PC-3 (cell line): ENCODE data around the gene CLEC16A. TPM values are rescaled to one million over a fixed set of nuclear protein-coding genes. Genes with fewer than 3 reads are reported as not detected.
"Not testable (repeated sequence)": the region's sequence is repeated elsewhere in the genome, so short reads cannot be mapped to it uniquely, and the experiment has no call there.

Experiments used
- ATAC-seq: fragments of 200-7000 bp; cut with Tn5 transposase; 2 replicates; pipeline ENCODE4 v1.9.1; 2020; ENCODE audit warnings: mild to moderate bottlenecking, moderate library complexity
- BruUV-seq: library from RNA; stranded (reverse); fragments of 400-500 nt; replicated peaks from 2 replicates; lab custom pipeline; 2021; lab: Mats Ljungman, UMichigan
- CTCF ChIA-PET: fragments of 300-600 bp; sonication (Branson Sonifier 250); formaldehyde crosslinking; loops from one replicate; lab custom pipeline; 2022; ENCODE audit warnings: antibody characterized with exemption; lab: Charles Lee
- POLR2A ChIA-PET: fragments of 300-600 bp; sonication (Branson Sonifier 250); formaldehyde crosslinking; loops from one replicate; lab custom pipeline; 2022; ENCODE audit warnings: antibody characterized with exemption; ENCODE audit not compliant: unreplicated experiment; lab: Charles Lee
- DNase-seq: peaks from one replicate; pipeline ENCODE4 v3.0.0-alpha.2; 2015
- H2AFZ ChIP-seq: fragments of 300-600 bp; sonication (generic); 2 replicates; pipeline ENCODE4 v1.6.0; 2016; ENCODE audit warnings: antibody characterized with exemption, low read length
- H3F3A ChIP-seq: fragments of 300-600 bp; sonication (generic); one replicate; pipeline ENCODE4 v1.6.0; 2017; ENCODE audit warnings: antibody characterized with exemption, low read length, control low read depth, mild to moderate bottlenecking; ENCODE audit not compliant: unreplicated experiment
- H3K27ac ChIP-seq: fragments of 300-600 bp; sonication (generic); 2 replicates; pipeline ENCODE4 v1.5.1; 2016; ENCODE audit warnings: mild to moderate bottlenecking, low read length
- H3K27me3 ChIP-seq: fragments of 300-600 bp; sonication (generic); 2 replicates; pipeline ENCODE4 v1.6.1; 2016; ENCODE audit warnings: low read length, mixed read lengths
- H3K36me3 ChIP-seq: fragments of 300-600 bp; sonication (generic); 2 replicates; pipeline ENCODE4 v1.6.1; 2016; ENCODE audit warnings: low read depth, mixed run types, low read length, mixed read lengths
- H3K4me1 ChIP-seq: fragments of 300-600 bp; sonication (generic); 2 replicates; pipeline ENCODE4 v1.5.1; 2016; ENCODE audit warnings: low read length; ENCODE audit not compliant: insufficient read depth
- H3K4me2 ChIP-seq: fragments of 300-600 bp; sonication (generic); 2 replicates; pipeline ENCODE4 v1.6.0; 2016; ENCODE audit warnings: low read length
- H3K4me3 ChIP-seq: fragments of 300-600 bp; sonication (generic); 2 replicates; pipeline ENCODE4 v1.5.1; 2016; ENCODE audit warnings: mild to moderate bottlenecking, low read length, mixed read lengths
- H3K79me2 ChIP-seq: fragments of 300-600 bp; sonication (generic); 2 replicates; pipeline ENCODE4 v1.6.1; 2017; ENCODE audit warnings: low read length, mixed read lengths
- H3K9ac ChIP-seq: fragments of 300-600 bp; sonication (generic); 2 replicates; pipeline ENCODE4 v1.6.0; 2016; ENCODE audit warnings: mild to moderate bottlenecking, low read length
- H3K9me2 ChIP-seq: fragments of 300-600 bp; sonication (generic); replicated peaks from 2 replicates; pipeline ENCODE4 v1.6.1; 2016; ENCODE audit warnings: mixed run types, low read length, mixed read lengths
- H3K9me3 ChIP-seq: fragments of 300-600 bp; sonication (generic); 2 replicates; pipeline ENCODE4 v1.6.1; 2016; ENCODE audit warnings: low read length, mixed read lengths
- H4K20me1 ChIP-seq: fragments of 300-600 bp; sonication (generic); 2 replicates; pipeline ENCODE4 v1.6.1; 2016; ENCODE audit warnings: low read length, mixed read lengths
- CTCF ChIP-seq: fragments of 300-600 bp; sonication (generic); conservative IDR thresholded peaks from 2 replicates; pipeline ENCODE4 v1.5.1; 2017; ENCODE audit warnings: antibody characterized with exemption, low read depth, mild to moderate bottlenecking, low read length
- EZH2 ChIP-seq: fragments of 300-600 bp; sonication (generic); IDR thresholded peaks from one replicate; pipeline ENCODE4 v1.6.1; 2017; ENCODE audit warnings: antibody characterized with exemption, mild to moderate bottlenecking, low read length; ENCODE audit not compliant: unreplicated experiment
- EZH2phosphoT487 ChIP-seq: fragments of 300-600 bp; sonication (generic); IDR thresholded peaks from 2 replicates; pipeline ENCODE4 v1.6.1; 2018; ENCODE audit warnings: mild to moderate bottlenecking, antibody characterized with exemption, low read length, borderline replicate concordance
- intact Hi-C: fragments of 100-400 bp; cut with micrococcal nuclease; formaldehyde crosslinking; loops from 2 replicates; pipeline ENCODE4 v1.9.0; 2023
- total RNA-seq: library from RNA; depleted of rRNA; stranded (reverse); fragments of >200 nt; gene quantifications from 2 replicates; pipeline ENCODE4 v1.2.3, GENCODE V29; 2014

Gene CLEC16A
- total RNA-seq, 1 experiment from 2014 or later, result 9.5 TPM

- Histone ChIP-seq H3F3A (no peaks in the 10 kb centered on the region), H4K20me1 (no peaks in the 10 kb centered on the region), H3K9me3 (no peaks in the 10 kb centered on the region), H3K9ac (no peak overlapping the region), H2AFZ (no peak overlapping the region), H3K4me1 (no peaks in the 10 kb centered on the region), H3K4me3 (no peak overlapping the region), H3K9me2 (no peaks in the 10 kb centered on the region), H3K4me2 (no peak overlapping the region), H3K27ac (no peak overlapping the region), H3K36me3 (no peaks in the 10 kb centered on the region), H3K27me3 (no peaks in the 10 kb centered on the region), H3K79me2 (no peaks in the 10 kb centered on the region)
- CTCF ChIA-PET, result no interaction called here
- POLR2A ChIA-PET, result no interaction called here
- TF ChIP-seq CTCF, result no peak
- no peak for TF ChIP-seq EZH2phosphoT487
- no peak for TF ChIP-seq EZH2
- ATAC-seq (no peak), DNase-seq (no peak)
- BruUV-seq, result no TSS peak
- intact Hi-C loops, result no loop called here
Observed at GRCh38 chr16:10922328-10923145, 21.8 kb upstream of the CLEC16A start.

GRCh38 chr16:10923146-10923649 lies 21.2 kb upstream of the CLEC16A start:
- no peak for TF ChIP-seq CTCF
- TF ChIP-seq EZH2phosphoT487, result no peak
- no peak for TF ChIP-seq EZH2
- no peaks in the 10 kb centered on the region for H3K9me2 ChIP-seq
- ChIA-PET CTCF (no interaction called here), POLR2A (no interaction called here)
- intact Hi-C loops, result no loop called here
- H3K9ac ChIP-seq, result no peak overlapping the region
- H3K79me2 ChIP-seq, result no peaks in the 10 kb centered on the region
- H3F3A ChIP-seq, result no peaks in the 10 kb centered on the region
- H3K4me2 ChIP-seq, result no peak overlapping the region
- H3K27ac ChIP-seq, result no peak overlapping the region
- no peaks in the 10 kb centered on the region for H3K36me3 ChIP-seq
- no peak overlapping the region for H2AFZ ChIP-seq
- BruUV-seq, result no TSS peak
- no peaks in the 10 kb centered on the region for H3K9me3 ChIP-seq
- H3K4me3 ChIP-seq, result no peak overlapping the region
- no peaks in the 10 kb centered on the region for H3K27me3 ChIP-seq
- DNase-seq (no peak), ATAC-seq (no peak)
- no peaks in the 10 kb centered on the region for H4K20me1 ChIP-seq
- H3K4me1 ChIP-seq, result no peaks in the 10 kb centered on the region

GRCh38 chr16:10923650-10924214 lies 20.6 kb upstream of the CLEC16A start:
- Histone ChIP-seq H3K4me2 (no peak overlapping the region), H4K20me1 (no peaks in the 10 kb centered on the region), H3K79me2 (no peaks in the 10 kb centered on the region), H2AFZ (no peak overlapping the region), H3K4me3 (no peak overlapping the region), H3K9me2 (no peaks in the 10 kb centered on the region), H3K27me3 (no peaks in the 10 kb centered on the region), H3K27ac (no peak overlapping the region), H3K4me1 (no peaks in the 10 kb centered on the region), H3F3A (no peaks in the 10 kb centered on the region), H3K9ac (no peak overlapping the region), H3K36me3 (no peaks in the 10 kb centered on the region), H3K9me3 (no peaks in the 10 kb centered on the region)
- TF ChIP-seq EZH2phosphoT487 (no peak), CTCF (no peak), EZH2 (no peak)
- intact Hi-C loops, result no loop called here
- no TSS peak for BruUV-seq
- ATAC-seq (no peak), DNase-seq (no peak)
- POLR2A ChIA-PET, result no interaction called here
- CTCF ChIA-PET, result no interaction called here

GRCh38 chr16:10925285-10925684 lies 19.1 kb upstream of the CLEC16A start:
- H3K4me2 ChIP-seq, POLR2A ChIA-PET, H3K27ac ChIP-seq, BruUV-seq, intact Hi-C loops, H3K9ac ChIP-seq, H3F3A ChIP-seq, H4K20me1 ChIP-seq, H3K9me2 ChIP-seq, DNase-seq, H2AFZ ChIP-seq, H3K4me1 ChIP-seq, H3K9me3 ChIP-seq, ATAC-seq, H3K79me2 ChIP-seq, H3K27me3 ChIP-seq, H3K36me3 ChIP-seq, H3K4me3 ChIP-seq: not testable (repeated sequence)
- CTCF ChIA-PET, result interaction anchor here (0.6 kb wide), 1 partner anchor 33 kb away, joined by 5 read pairs; no protein-coding TSS in a partner anchor
